Measurements from ENCODE around the gene OBSCN. TPM values are rescaled to one million over a fixed set of nuclear protein-coding genes. Genes with fewer than 3 reads are reported as not detected.

OBSCN gene
- total and polyA plus RNA-seq, 4 donors, result 0.54 to 5.6 (median 2.7) TPM

DNA sequence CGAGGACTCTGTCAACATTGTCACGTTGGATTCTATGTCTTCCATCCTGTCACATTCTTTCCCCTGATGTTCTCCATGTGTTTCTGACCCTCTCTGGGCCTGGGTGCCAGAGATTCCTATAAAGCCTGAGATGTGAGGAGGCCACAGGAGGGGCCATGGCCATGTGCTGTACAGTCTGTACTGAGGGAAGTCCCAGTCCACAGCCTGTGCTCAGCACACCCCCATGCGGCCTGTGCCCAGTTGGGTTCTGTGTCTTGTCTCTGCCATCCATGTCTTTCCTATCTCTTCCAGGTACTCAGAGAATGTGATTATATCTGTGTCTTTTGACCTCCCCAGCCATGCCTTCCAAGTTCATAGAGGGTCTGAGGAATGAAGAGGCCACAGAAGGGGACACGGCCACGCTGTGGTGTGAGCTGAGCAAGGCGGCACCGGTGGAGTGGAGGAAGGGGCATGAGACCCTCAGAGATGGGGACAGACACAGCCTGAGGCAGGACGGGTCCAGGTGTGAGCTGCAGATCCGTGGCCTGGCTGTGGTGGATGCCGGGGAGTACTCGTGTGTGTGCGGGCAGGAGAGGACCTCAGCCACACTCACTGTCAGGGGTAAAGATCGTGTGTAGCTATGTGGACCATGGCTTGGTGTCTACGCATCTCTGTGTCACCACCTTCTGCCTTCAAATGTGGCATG is 86.1 kb downstream of the OBSCN start:
- H3K4me3 ChIP-seq (ENCODE audit: low read depth in 1 of 3, low read length in 3 of 3), result no peak overlapping the region
- TF ChIP-seq, protein P1, sequence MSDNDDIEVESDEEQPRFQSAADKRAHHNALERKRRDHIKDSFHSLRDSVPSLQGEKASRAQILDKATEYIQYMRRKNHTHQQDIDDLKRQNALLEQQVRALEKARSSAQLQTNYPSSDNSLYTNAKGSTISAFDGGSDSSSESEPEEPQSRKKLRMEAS (IDR thresholded peaks at IDR 0.05), result no peak
- TF ChIP-seq JUND (IDR thresholded peaks at IDR 0.05), result no peak
- TF ChIP-seq HNF4G (IDR thresholded peaks at IDR 0.05), result no peak
- no peak for TF ChIP-seq GABPA (IDR thresholded peaks at IDR 0.05 in 1 of 2, conservative IDR thresholded peaks at IDR 0.05 in 1 of 2)
- no peak overlapping the region for H3K9ac ChIP-seq (ENCODE audit: low read depth in 1 of 2, low read length in 2 of 2)
- WGBS, result 92% methylated on average over 14 of the region's 14 CpGs
- peaks cover 0 to 9% (median 7%) of the 10 kb centered on the region in 4 donors for H3K9me3 ChIP-seq (ENCODE audit: control insufficient read depth in 4 of 4, low read length in 3 of 4)
- no peaks in the 10 kb centered on the region for H3K27me3 ChIP-seq (ENCODE audit: control insufficient read depth in 4 of 4, insufficient read depth in 4 of 4, low read length in 3 of 4)
- no peak overlapping the region for H3K27ac ChIP-seq (ENCODE audit: low read depth in 1 of 2, low read length in 2 of 2)
- H3K4me1 ChIP-seq (ENCODE audit: control insufficient read depth in 4 of 4, insufficient read depth in 4 of 4, low read length in 3 of 4), result no peaks in the 10 kb centered on the region
- no peak for DNase-seq (ENCODE audit: low spot score)
- H3K36me3 ChIP-seq (ENCODE audit: control insufficient read depth in 4 of 4, insufficient read depth in 3 of 4, low read depth in 1 of 4, low read length in 3 of 4), result no peaks in the 10 kb centered on the region

DNA sequence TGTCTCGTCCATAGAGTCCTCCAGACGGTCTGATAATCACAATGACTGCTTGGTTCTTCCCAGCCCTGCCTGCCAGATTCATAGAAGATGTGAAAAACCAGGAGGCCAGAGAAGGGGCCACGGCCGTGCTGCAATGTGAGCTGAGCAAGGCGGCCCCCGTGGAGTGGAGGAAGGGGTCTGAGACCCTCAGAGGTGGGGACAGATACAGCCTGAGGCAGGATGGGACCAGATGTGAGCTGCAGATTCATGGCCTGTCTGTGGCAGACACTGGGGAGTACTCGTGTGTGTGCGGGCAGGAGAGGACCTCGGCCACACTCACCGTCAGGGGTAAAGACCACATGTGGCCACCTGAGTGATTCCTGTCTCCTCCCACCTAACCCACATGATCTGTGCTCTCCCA is 86.9 kb downstream of the OBSCN start:
- 91% methylated on average over 10 of the region's 10 CpGs for WGBS
- H3K4me3 ChIP-seq (ENCODE audit: low read depth in 1 of 3, low read length in 3 of 3), result no peak overlapping the region
- H3K27ac ChIP-seq (ENCODE audit: low read depth in 1 of 2, low read length in 2 of 2), result no peak overlapping the region
- H3K36me3 ChIP-seq (ENCODE audit: control insufficient read depth in 4 of 4, insufficient read depth in 3 of 4, low read depth in 1 of 4, low read length in 3 of 4), result no peaks in the 10 kb centered on the region
- no peak for TF ChIP-seq EGR1 (IDR thresholded peaks at IDR 0.05; ENCODE audit: low read depth in 2 of 2)
- DNase-seq (ENCODE audit: low spot score), result no peak
- peaks cover 0 to 15% (median 7%) of the 10 kb centered on the region in 4 donors for H3K9me3 ChIP-seq (ENCODE audit: control insufficient read depth in 4 of 4, low read length in 3 of 4)
- H3K4me1 ChIP-seq (ENCODE audit: control insufficient read depth in 4 of 4, insufficient read depth in 4 of 4, low read length in 3 of 4), result no peaks in the 10 kb centered on the region
- no peak overlapping the region for H3K9ac ChIP-seq (ENCODE audit: low read depth in 1 of 2, low read length in 2 of 2)
- H3K27me3 ChIP-seq (ENCODE audit: control insufficient read depth in 4 of 4, insufficient read depth in 4 of 4, low read length in 3 of 4), result no peaks in the 10 kb centered on the region

DNA sequence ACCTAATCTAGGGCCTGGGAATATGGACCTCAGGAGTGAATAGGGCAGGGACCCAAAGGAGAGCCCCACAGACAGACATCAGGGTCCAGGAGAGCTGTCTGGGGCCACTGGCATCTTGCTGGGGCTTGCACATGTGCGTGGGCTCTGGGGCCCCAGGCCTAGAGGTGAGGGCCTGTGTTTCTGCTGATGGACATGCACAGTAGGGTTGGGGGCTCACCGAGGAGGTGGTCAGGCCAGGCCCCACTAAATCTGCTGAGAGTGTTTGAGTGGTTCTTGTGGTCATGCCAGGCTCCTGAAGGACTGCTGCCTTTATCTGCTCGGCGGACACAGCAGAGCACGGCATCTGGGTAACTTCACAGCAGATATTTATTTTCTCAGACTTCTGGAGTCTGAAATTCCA is 87.4 kb downstream of the OBSCN start:
- no peak overlapping the region for H3K4me3 ChIP-seq (ENCODE audit: low read depth in 1 of 3, low read length in 3 of 3)
- no peaks in the 10 kb centered on the region for H3K4me1 ChIP-seq (ENCODE audit: control insufficient read depth in 4 of 4, insufficient read depth in 4 of 4, low read length in 3 of 4)
- no peak overlapping the region for H3K27ac ChIP-seq (ENCODE audit: low read depth in 1 of 2, low read length in 2 of 2)
- WGBS, result 85% methylated on average over 5 of the region's 5 CpGs
- H3K36me3 ChIP-seq (ENCODE audit: control insufficient read depth in 4 of 4, insufficient read depth in 3 of 4, low read depth in 1 of 4, low read length in 3 of 4), result no peaks in the 10 kb centered on the region
- no peaks in the 10 kb centered on the region for H3K27me3 ChIP-seq (ENCODE audit: control insufficient read depth in 4 of 4, insufficient read depth in 4 of 4, low read length in 3 of 4)
- DNase-seq (ENCODE audit: low spot score), result no peak
- H3K9ac ChIP-seq (ENCODE audit: low read depth in 1 of 2, low read length in 2 of 2), result no peak overlapping the region
- H3K9me3 ChIP-seq (ENCODE audit: control insufficient read depth in 4 of 4, low read length in 3 of 4), result peaks cover 0 to 20% (median 7%) of the 10 kb centered on the region in 4 donors
- TF ChIP-seq FOXA2 (IDR thresholded peaks at IDR 0.05) (no peak), HNF4G (IDR thresholded peaks at IDR 0.05) (no peak), HNF4A (conservative IDR thresholded peaks at IDR 0.05) (no peak), RXRA (IDR thresholded peaks at IDR 0.05) (no peak), SP1 (IDR thresholded peaks at IDR 0.05) (no peak), FOXA1 (IDR thresholded peaks at IDR 0.05) (no peak), GABPA (IDR thresholded peaks at IDR 0.05 in 1 of 2, conservative IDR thresholded peaks at IDR 0.05 in 1 of 2) (no peak), JUND (IDR thresholded peaks at IDR 0.05) (no peak), EGR1 (IDR thresholded peaks at IDR 0.05; ENCODE audit: low read depth in 2 of 2) (no peak), NR2F2 (IDR thresholded peaks at IDR 0.05) (no peak), YY1 (IDR thresholded peaks at IDR 0.05) (no peak)
- TF ChIP-seq, protein P1 (IDR thresholded peaks at IDR 0.05), result no peak
- TF ChIP-seq, protein P2, sequence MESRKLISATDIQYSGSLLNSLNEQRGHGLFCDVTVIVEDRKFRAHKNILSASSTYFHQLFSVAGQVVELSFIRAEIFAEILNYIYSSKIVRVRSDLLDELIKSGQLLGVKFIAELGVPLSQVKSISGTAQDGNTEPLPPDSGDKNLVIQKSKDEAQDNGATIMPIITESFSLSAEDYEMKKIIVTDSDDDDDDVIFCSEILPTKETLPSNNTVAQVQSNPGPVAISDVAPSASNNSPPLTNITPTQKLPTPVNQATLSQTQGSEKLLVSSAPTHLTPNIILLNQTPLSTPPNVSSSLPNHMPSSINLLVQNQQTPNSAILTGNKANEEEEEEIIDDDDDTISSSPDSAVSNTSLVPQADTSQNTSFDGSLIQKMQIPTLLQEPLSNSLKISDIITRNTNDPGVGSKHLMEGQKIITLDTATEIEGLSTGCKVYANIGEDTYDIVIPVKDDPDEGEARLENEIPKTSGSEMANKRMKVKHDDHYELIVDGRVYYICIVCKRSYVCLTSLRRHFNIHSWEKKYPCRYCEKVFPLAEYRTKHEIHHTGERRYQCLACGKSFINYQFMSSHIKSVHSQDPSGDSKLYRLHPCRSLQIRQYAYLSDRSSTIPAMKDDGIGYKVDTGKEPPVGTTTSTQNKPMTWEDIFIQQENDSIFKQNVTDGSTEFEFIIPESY (IDR thresholded peaks at IDR 0.05), result no peak
- TF ChIP-seq, protein P3, sequence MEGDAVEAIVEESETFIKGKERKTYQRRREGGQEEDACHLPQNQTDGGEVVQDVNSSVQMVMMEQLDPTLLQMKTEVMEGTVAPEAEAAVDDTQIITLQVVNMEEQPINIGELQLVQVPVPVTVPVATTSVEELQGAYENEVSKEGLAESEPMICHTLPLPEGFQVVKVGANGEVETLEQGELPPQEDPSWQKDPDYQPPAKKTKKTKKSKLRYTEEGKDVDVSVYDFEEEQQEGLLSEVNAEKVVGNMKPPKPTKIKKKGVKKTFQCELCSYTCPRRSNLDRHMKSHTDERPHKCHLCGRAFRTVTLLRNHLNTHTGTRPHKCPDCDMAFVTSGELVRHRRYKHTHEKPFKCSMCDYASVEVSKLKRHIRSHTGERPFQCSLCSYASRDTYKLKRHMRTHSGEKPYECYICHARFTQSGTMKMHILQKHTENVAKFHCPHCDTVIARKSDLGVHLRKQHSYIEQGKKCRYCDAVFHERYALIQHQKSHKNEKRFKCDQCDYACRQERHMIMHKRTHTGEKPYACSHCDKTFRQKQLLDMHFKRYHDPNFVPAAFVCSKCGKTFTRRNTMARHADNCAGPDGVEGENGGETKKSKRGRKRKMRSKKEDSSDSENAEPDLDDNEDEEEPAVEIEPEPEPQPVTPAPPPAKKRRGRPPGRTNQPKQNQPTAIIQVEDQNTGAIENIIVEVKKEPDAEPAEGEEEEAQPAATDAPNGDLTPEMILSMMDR (IDR thresholded peaks at IDR 0.05; ENCODE audit: low read depth, low read length, missing input control), result no peak
